B cell (primary cell): ENCODE measurements around the gene DONSON. TPM values are rescaled to one million over a fixed set of nuclear protein-coding genes. Genes with fewer than 3 reads are reported as not detected.

Source experiments
- ATAC-seq: fragments of 200-7000 bp; cut with Tn5 transposase; one replicate; pipeline ENCODE4 v1.10.0; 2021; ENCODE audit warnings: low read depth, mild to moderate bottlenecking, moderate number of reproducible peaks, moderate library complexity
- CTCF ChIA-PET: fragments of 350-600 bp; sonication (Branson Sonifier 250); formaldehyde crosslinking; loops from one replicate; lab custom pipeline; 2021; ENCODE audit warnings: antibody characterized with exemption, inconsistent platforms; lab: Charles Lee
- POLR2A ChIA-PET: fragments of 350-600 bp; sonication (Branson Sonifier 250); formaldehyde crosslinking; loops from one replicate; lab custom pipeline; 2021; ENCODE audit warnings: antibody characterized with exemption; lab: Charles Lee
- DNase-seq: peaks from one replicate; pipeline ENCODE4 v3.0.0; 2013
- H2AFZ ChIP-seq: 2 replicates; pipeline ENCODE4 v1.6.1; 2012; ENCODE audit warnings: mild to moderate bottlenecking, low read depth, low read length; ENCODE audit not compliant: insufficient read depth, poor library complexity, severe bottlenecking
- H3K27ac ChIP-seq, 2 donors: 1 replicate in 1 of 2; 2 replicates in 1 of 2; pipeline ENCODE4 v1.5.1; 2012 to 2013; ENCODE audit warnings: low read length in 2 of 2, mild to moderate bottlenecking in 2 of 2, moderate library complexity in 1 of 2
- H3K27me3 ChIP-seq, 4 experiments: fragments of 200-600 bp in 1 of 4; sonication (generic) in 1 of 4; replicated peaks in 1 of 4; 1 replicate in 2 of 4; 2 replicates in 2 of 4; pipeline versions ENCODE4 v1.6.1 to v1.7.0; 2013 to 2016; ENCODE audit warnings: low read length in 3 of 4, mild to moderate bottlenecking in 2 of 4, mixed read lengths in 1 of 4, moderate library complexity in 1 of 4; ENCODE audit not compliant: insufficient read depth in 4 of 4, control insufficient read depth in 3 of 4; ENCODE audit errors: control extremely low read depth in 1 of 4
- H3K36me3 ChIP-seq, 2 experiments: replicated peaks in 1 of 2; 1 replicate in 1 of 2; 2 replicates in 1 of 2; pipeline versions ENCODE4 v1.6.1 to v1.7.1; 2013; ENCODE audit warnings: low read length in 1 of 2; ENCODE audit not compliant: insufficient read depth in 2 of 2, control insufficient read depth in 1 of 2; ENCODE audit errors: control extremely low read depth in 1 of 2, extremely low read depth in 1 of 2
- H3K4me1 ChIP-seq, 2 donors: fragments of 200-600 bp in 1 of 2; sonication (generic) in 1 of 2; 1 replicate in 1 of 2; 2 replicates in 1 of 2; pipeline versions ENCODE4 v1.5.1 to v1.6.1; 2013 to 2017; ENCODE audit warnings: low read length in 2 of 2; ENCODE audit not compliant: control insufficient read depth in 2 of 2, insufficient read depth in 2 of 2
- H3K4me2 ChIP-seq: replicated peaks from 2 replicates; pipeline ENCODE3; 2012; ENCODE audit warnings: mild to moderate bottlenecking, low read depth, low read length; ENCODE audit not compliant: poor library complexity, severe bottlenecking
- H3K4me3 ChIP-seq, 5 experiments: fragments of 200-600 bp in 1 of 5; sonication (generic) in 1 of 5; 1 replicate in 3 of 5; 2 replicates in 2 of 5; pipeline versions ENCODE4 v1.5.1 to v1.7.0; 2011 to 2016; ENCODE audit warnings: low read length in 4 of 5, mild to moderate bottlenecking in 4 of 5, low read depth in 2 of 5, control low read depth in 1 of 5, moderate library complexity in 1 of 5; ENCODE audit not compliant: insufficient read depth in 1 of 5; ENCODE audit errors: control extremely low read depth in 1 of 5, extremely low read depth in 1 of 5
- H3K79me2 ChIP-seq: fragments of 200-600 bp; sonication (generic); one replicate; pipeline ENCODE4 v1.6.0; 2016; ENCODE audit warnings: low read length; ENCODE audit not compliant: control insufficient read depth, insufficient read depth
- H3K9ac ChIP-seq: fragments of 200-600 bp; sonication (generic); 2 replicates; pipeline ENCODE4 v1.6.1; 2017; ENCODE audit warnings: mild to moderate bottlenecking, low read length, moderate library complexity
- H3K9me3 ChIP-seq, 3 donors: one replicate each; pipeline versions ENCODE4 v1.6.1 to v1.7.1; 2013; ENCODE audit warnings: low read length in 2 of 3; ENCODE audit not compliant: control insufficient read depth in 2 of 3, insufficient read depth in 1 of 3; ENCODE audit errors: control extremely low read depth in 1 of 3
- H4K20me1 ChIP-seq: 2 replicates; pipeline ENCODE4 v1.6.0; 2012; ENCODE audit warnings: mild to moderate bottlenecking, low read length; ENCODE audit not compliant: insufficient read depth, control insufficient read depth, poor library complexity, severe bottlenecking
- H3K27ac Mint-ChIP-seq: one replicate; pipeline ENCODE4 v1.8.0; 2021; ENCODE audit warnings: mixed read lengths
- H3K27me3 Mint-ChIP-seq: one replicate; pipeline ENCODE4 v1.8.0; 2021; ENCODE audit warnings: mixed read lengths
- H3K4me1 Mint-ChIP-seq: one replicate; pipeline ENCODE4 v1.8.0; 2021; ENCODE audit warnings: mixed read lengths
- H3K4me3 Mint-ChIP-seq: one replicate; pipeline ENCODE4 v1.8.0; 2021; ENCODE audit warnings: mixed read lengths
- H3K9me3 Mint-ChIP-seq: one replicate; pipeline ENCODE4 v1.8.0; 2022; ENCODE audit warnings: mixed read lengths; ENCODE audit not compliant: insufficient read depth
- CTCF ChIP-seq: fragments of 200-600 bp; IDR thresholded peaks from one replicate; pipeline ENCODE4 v1.8.0; 2022; ENCODE audit warnings: antibody characterized with exemption, mild to moderate bottlenecking
- EZH2 ChIP-seq: IDR thresholded peaks from 2 replicates; pipeline ENCODE4 v1.6.1; 2012; ENCODE audit warnings: borderline replicate concordance, low read depth, mild to moderate bottlenecking, moderate library complexity, low read length; ENCODE audit not compliant: insufficient read depth, poor library complexity, severe bottlenecking
- WGBS: methylation state at CpG from one replicate; pipeline ENCODE4 v1.1.5; 2013; ENCODE audit warnings: missing lambda C conversion rate; ENCODE audit not compliant: insufficient coverage; 5-methylcytosine and 5-hydroxymethylcytosine counted together
- intact Hi-C: fragments of 100-400 bp; cut with micrococcal nuclease; formaldehyde crosslinking; loops from one replicate; pipeline ENCODE4 v1.10.0; 2022
- polyA plus RNA-seq: library from polyadenylated mRNA; depleted of rRNA; stranded (reverse); fragments of >200 nt; gene quantifications from 2 replicates; pipeline ENCODE4 v1.2.3, GENCODE V29; 2012
- total RNA-seq, 2 donors: library from RNA; stranded (reverse); fragments of 120-200 nt in 1 of 2; gene quantifications; 1 replicate in 1 of 2; 2 replicates in 1 of 2; pipeline versions ENCODE4 v1.2.3 to v1.2.4, GENCODE V29; 2013 to 2022

Gene DONSON
- total and polyA plus RNA-seq, 2 donors (not counting 1 experiment from before 2014, with no cell fraction given) = 6.2 to 6.3 TPM

- H3K79me2 ChIP-seq = peaks cover 50% of the 10 kb centered on the region
- ChIA-PET CTCF (interaction anchor here (0.6 kb wide), 1 partner anchor 71 kb away, joined by 5 read pairs; no protein-coding TSS in a partner anchor), POLR2A (no interaction called here)
- H3K4me1 Mint-ChIP-seq = peaks cover 5% of the 10 kb centered on the region
- H3K27ac ChIP-seq = no peak overlapping the region
- no CpG with 5 or more reads among the region's 2 CpGs for WGBS
- H3K27ac Mint-ChIP-seq = no peak overlapping the region
- H3K9me3 Mint-ChIP-seq = no peaks in the 10 kb centered on the region
- no peaks in the 10 kb centered on the region for H3K4me1 ChIP-seq
- H3K4me3 Mint-ChIP-seq = no peak overlapping the region
- no peaks in the 10 kb centered on the region for H3K9me3 ChIP-seq
- no peak overlapping the region for H2AFZ ChIP-seq
- no peak overlapping the region for H3K4me2 ChIP-seq
- peaks cover 43% of the 10 kb centered on the region for H4K20me1 ChIP-seq
- no peak overlapping the region for H3K4me3 ChIP-seq
- TF ChIP-seq EZH2 (no peak), CTCF (no peak)
- no peak overlapping the region for H3K9ac ChIP-seq
- DNase-seq (no peak), ATAC-seq (no peak)
- H3K27me3 ChIP-seq = no peaks in the 10 kb centered on the region
- intact Hi-C loops = no loop called here
- H3K27me3 Mint-ChIP-seq = no peaks in the 10 kb centered on the region
- peaks cover 5 to 59% of the 10 kb centered on the region in 2 experiments for H3K36me3 ChIP-seq
Measured at GRCh38 chr21:33566514-33566913, 22.0 kb downstream of the DONSON start.

- no peaks in the 10 kb centered on the region for H3K9me3 Mint-ChIP-seq
- H3K9me3 ChIP-seq = no peaks in the 10 kb centered on the region
- TF ChIP-seq CTCF = no peak
- no peak for TF ChIP-seq EZH2
- no peaks in the 10 kb centered on the region for H3K27me3 ChIP-seq
- ATAC-seq (no peak), DNase-seq (no peak)
- intact Hi-C loops = no loop called here
- no peak overlapping the region for H3K4me2 ChIP-seq
- ChIA-PET CTCF (no interaction called here), POLR2A (no interaction called here)
- no peak overlapping the region for H3K4me3 ChIP-seq
- no peak overlapping the region for H2AFZ ChIP-seq
- no peak overlapping the region for H3K27ac Mint-ChIP-seq
- H3K4me1 ChIP-seq = no peaks in the 10 kb centered on the region
- no CpG with 5 or more reads among the region's 2 CpGs for WGBS
- H4K20me1 ChIP-seq = peaks cover 55% of the 10 kb centered on the region
- peaks cover 73% of the 10 kb centered on the region for H3K79me2 ChIP-seq
- H3K36me3 ChIP-seq = peaks cover 25 to 74% of the 10 kb centered on the region in 2 experiments
- H3K4me1 Mint-ChIP-seq = peaks cover 13% of the 10 kb centered on the region
- no peaks in the 10 kb centered on the region for H3K27me3 Mint-ChIP-seq
- H3K9ac ChIP-seq = no peak overlapping the region
- no peak overlapping the region for H3K27ac ChIP-seq
- H3K4me3 Mint-ChIP-seq = no peak overlapping the region
Measured at GRCh38 chr21:33562389-33562788, 26.1 kb downstream of the DONSON start.
